Mesendoderm (in vitro differentiated cells): ENCODE results near the gene TMEM117.

ENCODE experiments used
- DNase-seq: peaks from one replicate; pipeline ENCODE4 v3.0.0; 2013
- H2AK5ac ChIP-seq: 2 replicates; pipeline ENCODE4 v1.6.1; 2013; ENCODE audit warnings: low read length, inconsistent platforms
- H2BK120ac ChIP-seq: 2 replicates; pipeline ENCODE4 v1.6.1; 2013; ENCODE audit warnings: low read depth, mild to moderate bottlenecking, low read length, moderate library complexity, mixed read lengths
- H2BK15ac ChIP-seq: replicated peaks from 2 replicates; pipeline ENCODE4 v1.6.1; 2013; ENCODE audit warnings: low read depth, mild to moderate bottlenecking, moderate library complexity
- H2BK5ac ChIP-seq: 2 replicates; pipeline ENCODE4 v1.6.1; 2013; ENCODE audit warnings: low read length, inconsistent platforms
- H3K18ac ChIP-seq: 2 replicates; pipeline ENCODE4 v1.6.1; 2013; ENCODE audit warnings: mild to moderate bottlenecking, low read length, mixed read lengths
- H3K23ac ChIP-seq: one replicate; pipeline ENCODE4 v1.6.1; 2013; ENCODE audit warnings: low read length
- H3K27ac ChIP-seq: 2 replicates; pipeline ENCODE4 v1.5.1; 2013; ENCODE audit warnings: low read depth, mild to moderate bottlenecking, inconsistent platforms, low read length, moderate library complexity
- H3K27me3 ChIP-seq: 2 replicates; pipeline ENCODE4 v1.6.1; 2013; ENCODE audit warnings: low read length, control low read depth, mild to moderate bottlenecking, inconsistent platforms; ENCODE audit not compliant: insufficient read depth, poor library complexity
- H3K36me3 ChIP-seq: 2 replicates; pipeline ENCODE4 v1.6.1; 2013; ENCODE audit warnings: low read length, inconsistent platforms; ENCODE audit not compliant: control insufficient read depth, insufficient read depth
- H3K4ac ChIP-seq: one replicate; pipeline ENCODE4 v1.6.1; 2013; ENCODE audit warnings: low read depth, mild to moderate bottlenecking, low read length, moderate library complexity
- H3K4me1 ChIP-seq: 2 replicates; pipeline ENCODE4 v1.6.1; 2013; ENCODE audit warnings: low read depth, low read length, inconsistent platforms; ENCODE audit not compliant: control insufficient read depth
- H3K4me2 ChIP-seq: 2 replicates; pipeline ENCODE4 v1.6.1; 2013; ENCODE audit warnings: low read length
- H3K4me3 ChIP-seq: 2 replicates; pipeline ENCODE4 v1.5.1; 2013; ENCODE audit warnings: mild to moderate bottlenecking, low read length
- H3K56ac ChIP-seq: one replicate; pipeline ENCODE4 v1.6.1; 2013; ENCODE audit warnings: low read length
- H3K79me1 ChIP-seq: 2 replicates; pipeline ENCODE4 v1.6.1; 2013; ENCODE audit warnings: low read length, inconsistent platforms
- H3K79me2 ChIP-seq: 2 replicates; pipeline ENCODE4 v1.6.1; 2013; ENCODE audit warnings: mild to moderate bottlenecking, low read length; ENCODE audit not compliant: control insufficient read depth, insufficient read depth
- H3K9ac ChIP-seq: 2 replicates; pipeline ENCODE4 v1.6.1; 2013; ENCODE audit warnings: low read length, inconsistent platforms
- H4K5ac ChIP-seq: one replicate; pipeline ENCODE4 v1.6.1; 2013; ENCODE audit warnings: low read length
- H4K8ac ChIP-seq: one replicate; pipeline ENCODE4 v1.6.1; 2013; ENCODE audit warnings: low read depth, mild to moderate bottlenecking, control low read depth, low read length, moderate library complexity
- WGBS: extraction: QIAGEN DNeasy Blood & Tissue Kit; methylation state at CpG from one replicate; pipeline ENCODE4 v1.1.7; 2013; ENCODE audit warnings: low lambda C conversion rate, missing lambda C conversion rate; ENCODE audit not compliant: insufficient coverage; ENCODE audit errors: extremely low coverage; 5-methylcytosine and 5-hydroxymethylcytosine counted together

The TMEM117 gene

DNA sequence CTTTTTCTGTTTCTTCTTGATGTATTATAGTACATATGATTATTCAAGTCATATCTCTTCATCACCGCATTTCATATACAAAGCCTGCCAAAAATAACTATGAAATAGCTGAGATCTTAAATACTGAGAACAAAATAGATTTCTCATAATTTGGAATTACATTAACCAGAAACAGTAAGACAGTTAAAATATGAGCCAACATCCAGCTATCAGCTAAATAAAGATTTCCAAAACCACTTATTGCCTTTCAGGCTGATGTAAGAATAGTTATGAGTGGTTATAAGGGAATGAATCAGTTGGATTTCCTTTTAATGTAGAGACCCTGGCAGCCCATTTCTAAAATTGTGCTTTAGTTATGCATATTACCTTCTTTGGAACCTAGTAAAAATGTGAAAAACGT, 47.4 kb downstream of the TMEM117 start:
- H2BK15ac ChIP-seq, result no peak overlapping the region
- WGBS, result no CpG with 5 or more reads among the region's 2 CpGs
- H3K18ac ChIP-seq, result no peak overlapping the region
- H3K23ac ChIP-seq, result no peak overlapping the region
- H3K79me1 ChIP-seq, result no peaks in the 10 kb centered on the region
- no peak overlapping the region for H3K4ac ChIP-seq
- H4K5ac ChIP-seq, result no peak overlapping the region
- no peak overlapping the region for H3K56ac ChIP-seq
- no peak overlapping the region for H3K4me3 ChIP-seq
- no peak for DNase-seq
- no peak overlapping the region for H3K4me2 ChIP-seq
- no peak overlapping the region for H2BK5ac ChIP-seq
- H2BK120ac ChIP-seq, result no peak overlapping the region
- H4K8ac ChIP-seq, result no peak overlapping the region
- H3K4me1 ChIP-seq, result no peaks in the 10 kb centered on the region
- H3K27ac ChIP-seq, result no peak overlapping the region
- no peaks in the 10 kb centered on the region for H3K79me2 ChIP-seq
- H3K36me3 ChIP-seq, result no peaks in the 10 kb centered on the region
- H2AK5ac ChIP-seq, result no peak overlapping the region
- no peaks in the 10 kb centered on the region for H3K27me3 ChIP-seq
- no peak overlapping the region for H3K9ac ChIP-seq

DNA sequence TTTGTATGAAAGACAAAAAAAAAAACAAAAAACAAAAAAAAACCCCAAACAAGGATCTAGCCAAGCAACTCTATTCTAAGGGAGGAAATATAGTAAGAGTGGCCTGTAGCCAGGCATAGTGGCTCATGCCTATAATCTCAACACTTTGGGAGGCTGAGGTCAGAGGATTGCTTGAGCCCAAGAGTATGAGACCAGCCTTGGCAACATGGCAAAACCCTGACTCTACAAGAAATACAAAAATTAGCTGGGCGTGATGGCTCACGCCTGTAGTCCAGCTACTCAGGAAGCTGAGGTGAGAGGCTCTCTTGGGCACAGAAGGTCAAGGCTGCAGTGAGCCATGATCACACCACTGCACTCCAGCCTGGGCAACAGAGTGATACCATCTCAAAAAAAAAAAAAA, 47.9 kb downstream of the TMEM117 start:
- no peak overlapping the region for H3K4me3 ChIP-seq
- no peak for DNase-seq
- no peak overlapping the region for H3K4me2 ChIP-seq
- H4K5ac ChIP-seq, result no peak overlapping the region
- no CpG with 5 or more reads among the region's 2 CpGs for WGBS
- no peak overlapping the region for H3K4ac ChIP-seq
- H3K27ac ChIP-seq, result no peak overlapping the region
- no peak overlapping the region for H3K18ac ChIP-seq
- H3K23ac ChIP-seq, result no peak overlapping the region
- H4K8ac ChIP-seq, result no peak overlapping the region
- no peaks in the 10 kb centered on the region for H3K79me1 ChIP-seq
- H3K9ac ChIP-seq, result no peak overlapping the region
- no peak overlapping the region for H2AK5ac ChIP-seq
- no peaks in the 10 kb centered on the region for H3K36me3 ChIP-seq
- H3K56ac ChIP-seq, result no peak overlapping the region
- H3K79me2 ChIP-seq, result no peaks in the 10 kb centered on the region
- H3K4me1 ChIP-seq, result no peaks in the 10 kb centered on the region
- no peak overlapping the region for H2BK5ac ChIP-seq
- H3K27me3 ChIP-seq, result no peaks in the 10 kb centered on the region
- no peak overlapping the region for H2BK15ac ChIP-seq
- no peak overlapping the region for H2BK120ac ChIP-seq

DNA sequence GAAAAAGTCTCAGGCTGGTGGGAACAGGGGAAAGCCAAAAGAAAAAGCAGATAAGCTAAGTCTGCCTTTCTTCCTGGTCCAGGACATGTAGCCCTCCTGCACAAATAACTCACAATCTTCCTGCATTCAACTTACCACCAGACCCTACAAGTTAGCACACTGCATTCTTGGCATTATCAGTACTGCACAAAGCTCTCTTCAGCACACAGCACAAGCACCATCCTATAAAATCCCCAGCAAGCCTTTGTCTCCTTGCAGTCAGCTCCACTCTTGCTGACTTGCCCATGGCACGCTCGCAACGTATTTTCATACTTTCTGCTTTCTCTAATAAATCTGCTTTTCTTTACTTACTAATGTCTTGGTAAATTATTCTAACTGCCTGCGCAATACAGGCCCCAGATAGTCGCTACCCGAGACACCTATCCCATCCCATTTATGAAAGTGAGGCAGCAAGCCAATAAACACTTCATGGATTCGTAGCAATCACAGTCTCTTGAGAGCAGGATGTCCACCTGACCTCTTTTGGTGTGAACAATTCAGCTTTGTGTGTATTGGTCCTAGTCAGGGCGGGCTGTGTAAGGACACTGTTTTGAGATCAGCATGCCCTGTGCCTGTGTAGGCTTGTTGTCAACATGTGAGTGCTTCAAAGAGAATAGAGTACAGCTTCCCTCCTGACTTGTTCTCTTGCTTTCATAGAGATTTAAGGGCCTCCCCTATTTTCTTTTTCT, 49.0 kb downstream of the TMEM117 start:
- no peak overlapping the region for H2BK120ac ChIP-seq
- H3K4me3 ChIP-seq, result no peak overlapping the region
- H3K36me3 ChIP-seq, result no peaks in the 10 kb centered on the region
- H2BK5ac ChIP-seq, result no peak overlapping the region
- no peaks in the 10 kb centered on the region for H3K79me1 ChIP-seq
- no peak overlapping the region for H3K9ac ChIP-seq
- no peak overlapping the region for H4K8ac ChIP-seq
- H4K5ac ChIP-seq, result no peak overlapping the region
- H3K27ac ChIP-seq, result no peak overlapping the region
- no peak overlapping the region for H3K4ac ChIP-seq
- H2BK15ac ChIP-seq, result no peak overlapping the region
- H3K27me3 ChIP-seq, result no peaks in the 10 kb centered on the region
- H3K4me2 ChIP-seq, result no peak overlapping the region
- no CpG with 5 or more reads among the region's 8 CpGs for WGBS
- no peak overlapping the region for H3K18ac ChIP-seq
- no peak overlapping the region for H3K23ac ChIP-seq
- H3K79me2 ChIP-seq, result no peaks in the 10 kb centered on the region
- H2AK5ac ChIP-seq, result no peak overlapping the region
- H3K4me1 ChIP-seq, result no peaks in the 10 kb centered on the region
- no peak for DNase-seq
- H3K56ac ChIP-seq, result no peak overlapping the region

DNA sequence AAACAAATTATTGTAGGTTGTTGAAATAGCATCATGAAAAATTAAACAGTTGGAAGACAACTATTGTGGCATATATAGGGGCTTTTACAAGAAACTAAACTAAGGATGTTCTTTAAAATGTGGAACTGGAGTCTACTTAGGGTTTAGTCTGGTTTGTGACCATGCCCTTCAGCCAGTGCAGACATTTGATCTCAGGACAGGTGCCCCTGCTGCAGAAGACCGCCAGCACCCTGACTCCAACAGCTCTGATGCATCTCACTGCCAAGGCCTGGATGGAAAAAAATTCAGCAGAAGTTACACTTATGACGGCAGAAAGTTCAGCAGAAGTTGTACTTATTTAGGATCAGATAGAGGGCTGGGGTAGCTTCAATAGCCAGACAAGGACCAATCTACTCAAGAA, 51.5 kb downstream of the TMEM117 start:
- DNase-seq, result no peak
- Histone ChIP-seq H3K27me3 (no peaks in the 10 kb centered on the region), H4K8ac (no peak overlapping the region), H3K4ac (no peak overlapping the region), H3K18ac (no peak overlapping the region), H2BK15ac (no peak overlapping the region), H3K4me3 (no peak overlapping the region), H4K5ac (no peak overlapping the region), H3K36me3 (no peaks in the 10 kb centered on the region), H2AK5ac (no peak overlapping the region), H3K27ac (no peak overlapping the region), H3K56ac (no peak overlapping the region), H3K4me2 (no peak overlapping the region), H2BK5ac (no peak overlapping the region), H3K79me1 (no peaks in the 10 kb centered on the region), H3K4me1 (no peaks in the 10 kb centered on the region), H3K9ac (no peak overlapping the region), H3K79me2 (no peaks in the 10 kb centered on the region), H2BK120ac (no peak overlapping the region), H3K23ac (no peak overlapping the region)
- WGBS, result no CpG with 5 or more reads among the region's 2 CpGs

DNA sequence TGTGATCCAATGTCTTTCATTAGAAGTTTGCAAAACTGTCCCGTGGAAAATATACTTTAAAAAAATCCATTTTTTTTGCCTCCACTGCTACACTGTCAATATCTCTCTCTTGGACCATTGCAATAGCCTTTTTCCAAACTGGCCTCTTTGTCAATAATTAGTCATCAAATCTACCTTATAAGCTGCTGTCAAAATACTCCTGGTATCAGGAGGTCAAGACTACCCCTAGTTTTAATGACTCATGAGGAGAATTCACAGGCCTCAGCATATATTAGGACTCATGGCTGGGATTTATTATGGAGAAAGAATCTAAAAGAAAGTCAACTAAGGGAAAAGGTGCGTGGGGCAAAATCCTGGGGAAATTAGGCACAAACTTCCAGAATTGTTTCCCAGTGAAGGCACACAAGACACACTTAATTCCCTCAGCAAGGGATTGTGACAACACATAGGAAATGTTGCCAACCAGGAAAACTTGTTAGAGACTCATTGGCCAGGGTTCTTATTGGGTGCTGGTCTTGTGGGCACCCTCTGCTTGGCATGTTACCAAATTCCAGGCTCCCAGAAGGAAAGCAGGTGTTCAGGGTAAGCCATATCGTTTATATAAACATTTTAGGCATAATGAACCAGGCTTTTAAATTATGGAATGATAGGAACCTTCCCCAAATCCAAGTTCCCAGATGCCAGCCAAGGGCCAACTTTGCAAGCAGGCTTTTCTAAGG, 56.1 kb downstream of the TMEM117 start:
- H3K9ac ChIP-seq, result no peak overlapping the region
- H3K56ac ChIP-seq, result no peak overlapping the region
- H3K4me2 ChIP-seq, result no peak overlapping the region
- H3K4ac ChIP-seq, result no peak overlapping the region
- no peaks in the 10 kb centered on the region for H3K36me3 ChIP-seq
- no CpG with 5 or more reads among the region's 3 CpGs for whole genome bisulfite sequencing
- H4K8ac ChIP-seq, result no peak overlapping the region
- no peak overlapping the region for H3K23ac ChIP-seq
- H2BK15ac ChIP-seq, result no peak overlapping the region
- no peaks in the 10 kb centered on the region for H3K27me3 ChIP-seq
- H3K4me1 ChIP-seq, result no peaks in the 10 kb centered on the region
- H3K79me2 ChIP-seq, result no peaks in the 10 kb centered on the region
- no peak overlapping the region for H3K27ac ChIP-seq
- no peak overlapping the region for H2AK5ac ChIP-seq
- H2BK120ac ChIP-seq, result no peak overlapping the region
- H3K79me1 ChIP-seq, result no peaks in the 10 kb centered on the region
- no peak overlapping the region for H3K18ac ChIP-seq
- no peak overlapping the region for H4K5ac ChIP-seq
- DNase-seq, result no peak
- no peak overlapping the region for H2BK5ac ChIP-seq
- H3K4me3 ChIP-seq, result no peak overlapping the region
